T follicular helper cell (primary cell): ENCODE data around the gene IQGAP3.
"Not testable (repeated sequence)": the region's sequence is repeated elsewhere in the genome, so short reads cannot be mapped to it uniquely, and the experiment has no call there.

ENCODE experiments used
- DNase-seq: peaks from one replicate; pipeline ENCODE4 v3.0.0-alpha.2; 2020; ENCODE audit warnings: low read depth

IQGAP3 gene

DNA sequence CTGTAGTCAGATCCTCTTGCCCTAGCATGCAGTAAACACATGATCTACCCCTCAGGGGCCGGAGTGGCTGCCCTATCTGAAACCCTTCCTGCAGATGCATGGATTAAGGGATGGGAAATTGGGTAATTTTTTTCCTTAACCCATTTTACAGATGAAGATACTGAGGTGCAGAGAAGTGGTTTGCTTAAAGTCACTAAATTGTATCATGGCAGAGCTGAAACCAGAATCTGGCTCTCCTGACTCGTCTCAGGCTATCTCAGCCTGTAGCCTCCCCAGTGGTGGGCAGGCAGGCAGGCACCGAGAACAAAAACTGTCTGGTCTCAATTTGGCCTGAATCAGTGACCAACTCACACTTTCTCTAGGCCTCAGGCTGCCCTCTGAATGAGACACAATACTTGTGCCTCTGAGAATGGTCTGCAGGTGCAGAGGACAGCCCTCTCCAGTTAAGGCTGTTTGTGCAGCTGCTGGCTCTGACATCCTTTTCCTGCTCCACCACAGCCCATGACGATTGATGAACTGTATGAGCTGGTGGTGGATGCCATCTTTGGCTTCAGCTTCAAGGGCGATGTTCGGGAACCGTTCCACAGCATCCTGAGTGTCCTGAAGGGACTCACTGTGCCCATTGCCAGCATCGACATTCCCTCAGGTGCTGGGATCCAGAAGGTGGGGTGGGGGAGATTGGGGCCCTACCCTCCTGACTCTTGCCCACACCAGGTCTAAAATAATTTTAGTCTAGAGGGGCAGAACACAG is 20.7 kb upstream of the IQGAP3 start:
- DNase-seq: no peak

DNA sequence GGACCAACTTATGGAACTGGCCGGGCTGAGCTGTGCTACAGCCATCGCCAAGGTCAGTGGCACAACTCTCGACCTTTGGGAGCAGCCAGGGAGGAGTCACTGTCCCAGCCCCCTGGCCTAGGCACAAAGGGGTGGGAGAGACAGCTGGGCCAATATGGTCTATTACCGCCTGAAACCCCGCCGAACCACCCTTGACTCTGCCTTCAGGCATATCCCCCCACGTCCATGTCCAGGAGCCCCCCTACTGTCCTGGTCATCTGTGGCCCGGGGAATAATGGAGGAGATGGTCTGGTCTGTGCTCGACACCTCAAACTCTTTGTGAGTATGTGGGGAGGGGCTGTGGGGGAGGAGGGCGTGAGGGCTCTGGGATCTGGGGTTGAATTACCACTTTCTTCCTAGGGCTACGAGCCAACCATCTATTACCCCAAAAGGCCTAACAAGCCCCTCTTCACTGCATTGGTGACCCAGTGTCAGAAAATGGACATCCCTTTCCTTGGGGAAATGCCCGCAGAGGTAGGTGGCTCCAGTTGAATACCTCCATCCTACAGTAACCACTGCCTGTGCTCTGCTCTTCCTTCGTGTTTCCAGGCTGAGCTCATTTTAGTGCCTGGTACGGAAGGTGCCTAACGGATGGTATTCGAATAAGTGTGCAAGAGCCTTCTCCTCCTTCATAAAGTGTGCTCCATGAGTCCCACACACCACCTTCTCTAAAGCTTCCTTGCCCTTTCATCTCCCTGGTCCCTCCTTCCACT is 20.0 kb upstream of the IQGAP3 start:
- DNase-seq: no peak

DNA sequence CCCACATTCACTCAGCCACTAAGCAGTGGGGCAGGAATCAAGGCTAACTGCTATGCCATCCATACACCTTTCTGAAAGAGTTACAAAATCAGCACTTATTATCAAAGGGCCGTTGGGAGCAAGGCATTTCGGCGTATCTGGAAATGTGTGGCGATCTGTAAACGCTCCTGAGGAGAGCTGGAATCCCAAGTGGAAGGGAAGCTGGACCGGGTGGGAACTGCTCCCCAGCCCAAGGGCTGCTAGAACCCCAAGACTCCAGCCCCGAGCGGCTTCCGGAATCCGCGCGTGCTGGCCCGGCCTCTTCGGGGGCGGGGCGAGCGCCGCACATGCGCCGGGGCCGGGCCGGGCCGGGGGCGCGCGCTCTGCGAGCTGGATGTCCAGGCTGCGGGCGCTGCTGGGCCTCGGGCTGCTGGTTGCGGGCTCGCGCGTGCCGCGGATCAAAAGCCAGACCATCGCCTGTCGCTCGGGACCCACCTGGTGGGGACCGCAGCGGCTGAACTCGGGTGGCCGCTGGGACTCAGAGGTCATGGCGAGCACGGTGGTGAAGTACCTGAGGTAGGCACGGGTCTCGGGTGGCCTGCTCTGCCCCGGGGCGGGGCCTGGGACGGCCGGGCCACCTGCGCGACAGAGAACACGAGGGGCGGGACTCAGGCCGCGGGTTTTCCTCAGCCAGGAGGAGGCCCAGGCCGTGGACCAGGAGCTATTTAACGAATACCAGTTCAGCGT is 19.2 kb upstream of the IQGAP3 start, which contains the start of gene NAXE:
NAXE (plus strand) TSS at position 345 of the 726 bp plus-strand sequence; CDS start at position 374, 29 bp downstream.
- peak; percentile 51 for DNase-seq

DNA sequence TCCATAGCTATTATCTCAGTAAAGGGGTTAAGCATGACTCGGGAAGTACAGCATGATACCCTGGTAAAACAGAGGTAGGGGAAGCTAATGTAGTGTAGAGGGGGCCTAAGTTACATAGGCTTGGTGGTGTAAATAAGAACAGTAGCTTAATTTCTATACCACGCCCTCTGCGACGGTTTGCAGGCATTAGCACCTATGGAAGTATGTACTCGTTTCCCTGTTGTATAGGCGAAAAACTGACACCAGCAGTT is 18.7 kb upstream of the IQGAP3 start:
- no peak for DNase-seq

DNA sequence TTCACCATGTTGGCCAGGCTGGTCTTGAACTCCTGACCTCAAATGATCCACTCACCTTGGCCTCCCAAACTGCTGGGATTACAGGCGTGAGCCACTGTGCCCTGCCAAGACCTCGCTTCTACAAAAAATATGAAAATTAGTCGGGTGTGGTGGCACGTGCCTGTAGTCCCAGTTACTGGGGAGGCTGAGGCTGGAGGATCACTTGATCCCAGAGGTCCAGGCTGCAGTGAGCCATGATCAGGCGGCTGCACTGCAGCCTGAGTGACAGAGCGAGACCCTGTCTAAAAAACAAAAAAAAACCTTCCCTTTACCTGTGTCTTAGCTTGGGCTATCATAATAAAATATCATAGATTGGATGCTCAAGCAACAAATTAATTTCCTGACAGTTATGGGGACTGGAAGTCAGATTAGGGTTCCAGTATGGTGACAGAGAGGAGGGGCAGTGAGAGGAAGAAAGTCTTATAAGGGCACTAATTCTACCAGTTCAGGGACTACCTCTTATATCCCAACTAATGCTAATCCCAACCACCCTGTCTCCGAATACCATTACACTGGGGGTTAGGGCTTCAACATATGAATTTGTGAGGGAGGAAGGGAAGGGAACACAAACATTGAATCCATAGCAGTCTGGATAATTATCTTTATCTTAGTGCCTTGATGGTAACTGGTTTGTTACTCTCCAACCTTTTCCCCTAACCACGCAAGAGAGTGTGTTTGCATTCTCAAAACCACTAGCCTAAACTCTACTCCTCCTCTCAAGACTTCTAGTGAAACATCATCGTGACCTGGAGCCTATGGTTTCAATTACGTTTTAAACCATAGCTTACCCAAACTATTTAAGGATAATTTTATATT is 18.2 kb upstream of the IQGAP3 start:
- DNase-seq: no peak

DNA sequence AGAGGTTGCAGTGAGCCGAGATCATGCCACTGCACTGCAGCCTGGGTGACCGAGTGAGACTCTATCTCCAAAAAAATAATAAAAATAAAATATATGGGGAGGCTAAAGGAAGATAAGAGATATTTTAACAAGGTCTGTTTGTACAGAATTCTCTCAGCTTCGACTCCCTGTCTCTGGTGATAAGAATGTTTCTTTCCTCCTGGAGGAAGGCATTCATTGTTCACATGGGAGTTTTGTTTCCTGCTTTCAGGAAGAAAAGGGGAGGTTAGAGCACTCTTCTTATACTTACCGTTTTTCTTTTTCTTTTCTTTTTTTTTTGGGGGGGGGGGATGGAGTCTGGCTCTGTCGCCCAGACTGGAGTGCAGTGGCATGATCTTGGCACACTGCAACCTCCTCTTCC is 17.2 kb upstream of the IQGAP3 start:
- no peak for DNase-seq

DNA sequence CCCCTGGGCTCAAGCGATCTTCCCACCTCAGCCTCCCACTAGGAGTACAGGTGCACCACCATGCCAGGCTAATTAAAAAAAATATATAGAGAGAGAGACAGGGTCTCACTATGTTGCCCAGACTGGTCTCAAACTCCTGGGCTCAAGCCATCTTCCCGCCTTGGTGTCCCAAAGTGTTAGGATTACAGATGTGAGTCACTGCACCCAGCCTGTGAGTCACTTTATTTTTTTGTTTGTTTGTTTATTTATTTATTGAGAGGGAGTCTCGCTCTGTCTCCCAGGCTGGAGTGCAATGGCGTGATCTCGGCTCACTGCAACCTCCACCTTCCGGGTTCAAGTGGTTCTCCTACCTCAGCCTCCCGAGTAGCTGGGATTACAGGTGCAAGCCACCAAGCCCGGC is 15.6 kb upstream of the IQGAP3 start:
- DNase-seq: not testable (repeated sequence)

DNA sequence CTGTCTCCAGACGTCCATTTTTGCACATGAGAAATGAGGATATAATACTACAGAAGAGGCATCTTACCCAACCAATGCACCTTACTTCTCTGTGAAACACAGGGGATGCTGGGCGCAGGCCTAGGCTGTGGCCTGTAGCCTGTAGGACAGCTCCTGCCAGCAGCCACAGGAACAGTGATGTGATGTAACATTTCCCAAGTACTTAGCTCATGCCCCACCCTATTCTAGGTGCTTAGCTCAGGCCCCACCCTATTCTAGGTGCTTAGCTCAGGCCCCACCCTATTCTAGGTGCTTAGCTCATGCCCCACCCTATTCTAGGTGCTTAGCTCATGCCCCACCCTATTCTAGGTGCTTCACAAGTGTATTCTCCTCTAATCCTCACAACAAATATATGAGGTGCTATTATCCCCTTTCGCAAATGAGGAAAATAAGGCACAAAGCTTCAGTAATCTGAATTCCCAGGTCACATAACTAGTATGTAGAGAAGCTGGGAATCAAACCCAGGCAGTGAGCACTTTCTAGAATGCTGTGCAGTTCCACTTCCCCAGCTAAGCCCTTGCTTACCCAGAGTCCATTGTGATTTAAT is 14.6 kb upstream of the IQGAP3 start:
- no peak for DNase-seq

DNA sequence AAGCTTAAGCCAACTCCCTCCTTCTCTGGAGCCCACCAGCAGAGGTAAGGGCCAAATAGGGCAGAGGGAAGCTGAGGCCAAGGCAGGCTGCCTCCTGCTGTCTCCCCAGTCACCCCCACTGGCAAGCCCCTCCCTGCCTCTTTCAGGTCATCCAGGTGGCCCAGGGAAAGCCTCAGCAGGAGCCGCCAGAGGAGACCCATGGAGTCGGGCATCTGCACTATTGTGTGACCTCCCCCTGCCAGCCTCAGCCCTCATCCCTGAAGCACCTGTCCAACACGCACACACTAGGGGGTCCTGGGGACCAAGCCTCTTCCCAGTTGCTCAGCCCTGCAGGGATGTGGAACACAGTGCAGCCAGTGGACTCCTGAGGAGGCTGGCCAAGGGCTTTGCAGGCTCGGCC is 14.0 kb upstream of the IQGAP3 start:
- DNase-seq: no peak

DNA sequence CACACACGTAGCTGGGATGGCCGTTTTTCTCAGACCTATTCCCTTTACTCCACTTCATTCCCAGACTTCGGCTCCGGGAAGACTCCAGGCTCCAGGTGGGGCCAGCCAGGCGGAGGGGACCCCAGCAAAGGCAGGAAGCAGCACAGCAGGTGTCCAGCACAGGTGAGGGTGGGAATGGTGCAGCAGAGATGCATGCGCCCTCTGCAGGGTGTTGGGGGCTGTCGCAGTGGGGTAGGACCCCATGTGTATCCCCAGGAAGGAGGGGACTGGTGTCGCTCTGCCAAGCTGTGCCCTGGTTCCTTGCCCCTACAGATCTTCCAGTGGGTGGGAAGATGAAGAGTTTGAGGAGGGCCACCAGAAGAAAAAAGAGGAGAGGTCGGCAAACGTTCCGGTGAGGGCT is 12.4 kb upstream of the IQGAP3 start:
- DNase-seq: no peak

DNA sequence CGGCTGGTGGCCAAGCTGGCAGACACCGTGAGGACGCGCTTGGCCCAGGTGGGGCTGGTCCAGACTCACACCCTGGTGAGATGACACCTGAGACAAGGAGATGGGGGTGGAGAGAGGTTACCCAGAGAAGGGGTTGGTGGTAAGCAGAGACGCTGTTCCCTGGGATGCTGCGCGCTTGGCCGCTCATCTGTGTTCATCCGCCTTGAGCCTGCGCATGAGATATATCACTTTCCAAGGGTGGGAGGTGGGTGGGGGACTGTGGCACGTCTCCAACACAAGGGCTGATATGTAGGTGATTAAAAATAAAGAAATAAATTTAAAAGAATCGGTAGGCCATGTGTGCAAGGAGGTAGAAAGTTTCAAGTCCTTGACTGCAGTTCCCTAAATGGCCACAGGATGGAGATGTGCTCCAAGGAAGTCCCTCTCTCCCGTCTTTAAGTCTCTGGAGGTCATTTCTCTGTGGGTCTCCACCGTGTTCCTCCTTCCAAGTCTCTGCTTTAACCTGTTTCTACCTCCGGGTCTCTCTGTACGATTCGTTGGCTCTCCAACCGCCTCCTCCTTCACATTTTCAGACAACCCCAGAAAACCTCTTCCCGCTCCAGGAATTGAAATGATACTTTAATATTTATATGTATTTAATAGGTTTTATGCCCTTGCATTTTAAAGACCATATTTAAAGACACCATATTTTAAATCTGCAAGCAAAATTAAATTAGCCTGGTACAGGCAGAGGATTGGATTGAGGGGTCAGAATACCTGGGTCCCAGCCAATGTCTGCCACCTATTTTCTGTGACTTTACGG is 11.7 kb upstream of the IQGAP3 start:
- peak; percentile 67 for DNase-seq

DNA sequence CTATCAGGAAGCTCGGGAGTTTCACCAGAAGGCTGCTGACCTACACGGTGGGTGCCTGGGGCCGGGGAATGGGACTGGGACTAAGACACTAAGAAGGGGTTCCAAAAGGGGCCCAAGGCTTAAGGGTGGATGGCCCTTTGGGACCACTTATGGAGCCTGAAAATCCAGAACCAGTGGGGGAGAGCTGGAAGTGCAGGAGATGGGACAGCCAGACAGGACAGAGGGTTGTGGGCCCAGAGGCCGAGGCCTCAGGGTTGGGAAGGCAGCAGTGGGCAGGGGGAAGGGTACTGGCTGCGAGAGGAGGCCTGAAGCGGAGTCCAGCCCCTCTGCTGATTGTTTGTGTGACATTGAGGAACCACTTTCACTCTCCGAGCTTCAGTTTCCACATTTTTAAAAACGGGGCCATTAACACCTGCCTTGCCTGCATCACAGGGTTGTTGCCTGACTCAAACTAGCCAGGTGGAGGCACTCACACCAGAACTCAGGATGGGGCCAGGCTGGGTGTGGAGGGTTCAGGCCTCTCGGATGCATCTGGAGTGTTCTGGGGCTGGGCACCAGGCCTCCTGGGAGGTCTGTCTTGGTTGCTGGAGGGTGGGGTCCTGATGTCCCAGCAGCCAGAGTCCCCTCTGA is 10.1 kb upstream of the IQGAP3 start:
- DNase-seq: no peak

DNA sequence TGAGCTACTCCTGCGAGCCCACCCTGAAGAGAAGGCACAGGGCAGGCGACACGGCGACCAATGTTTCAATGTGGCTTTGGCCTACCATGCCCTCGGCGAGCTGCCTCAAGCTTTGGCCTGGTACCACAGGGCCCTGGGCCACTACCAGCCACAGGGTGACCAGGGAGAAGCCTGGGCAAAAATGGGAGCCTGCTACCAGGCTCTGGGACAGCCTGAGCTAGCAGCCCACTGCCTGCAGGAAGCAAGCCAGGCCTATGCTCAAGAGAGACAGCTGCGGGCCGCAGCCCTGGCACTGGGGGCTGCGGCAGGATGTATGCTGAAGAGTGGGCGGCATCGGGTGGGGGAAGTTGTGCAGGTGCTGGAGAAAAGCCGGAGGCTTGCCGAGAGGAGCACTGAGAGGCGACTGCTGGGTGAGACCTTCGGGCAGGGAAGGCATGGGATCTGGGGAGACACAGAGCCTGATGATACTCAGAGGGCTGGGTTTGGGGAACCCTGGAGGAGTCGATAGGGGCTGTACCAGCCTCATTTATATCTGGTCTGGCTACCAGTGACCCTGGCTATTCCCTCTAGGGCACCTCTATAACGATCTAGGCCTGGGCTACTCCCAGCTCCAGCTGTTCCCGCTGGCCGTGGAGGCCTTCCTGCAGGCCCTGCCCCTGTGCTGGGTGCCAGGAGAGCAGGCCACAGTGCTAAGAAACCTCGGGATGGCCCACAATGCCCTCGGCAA is 9.5 kb upstream of the IQGAP3 start:
- no peak for DNase-seq

DNA sequence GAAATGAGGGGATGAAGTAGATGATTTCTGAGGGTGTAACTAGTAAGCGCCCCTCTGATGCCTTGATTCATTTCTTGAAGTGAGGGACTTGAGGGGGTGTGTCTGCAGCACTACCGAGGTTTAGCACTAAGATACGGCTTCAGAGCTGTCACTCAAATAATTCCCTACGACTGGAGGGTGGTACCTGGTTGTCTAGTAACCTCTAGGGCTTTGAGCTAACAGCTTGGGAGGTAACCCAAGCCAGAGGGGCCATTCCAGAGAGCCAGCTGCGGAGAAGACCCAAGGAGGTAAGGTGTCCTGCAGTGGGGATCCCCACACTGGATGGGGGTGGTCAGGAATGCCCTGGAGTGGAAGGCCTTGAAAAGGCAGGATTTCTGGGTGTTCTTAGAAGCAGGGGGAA is 7.1 kb upstream of the IQGAP3 start, which contains the start of gene TTC24:
TTC24 (plus strand) TSS at position 252 of the 400 bp plus-strand sequence. CDS start 1,642 bp downstream, outside the sequence.
- no peak for DNase-seq

DNA sequence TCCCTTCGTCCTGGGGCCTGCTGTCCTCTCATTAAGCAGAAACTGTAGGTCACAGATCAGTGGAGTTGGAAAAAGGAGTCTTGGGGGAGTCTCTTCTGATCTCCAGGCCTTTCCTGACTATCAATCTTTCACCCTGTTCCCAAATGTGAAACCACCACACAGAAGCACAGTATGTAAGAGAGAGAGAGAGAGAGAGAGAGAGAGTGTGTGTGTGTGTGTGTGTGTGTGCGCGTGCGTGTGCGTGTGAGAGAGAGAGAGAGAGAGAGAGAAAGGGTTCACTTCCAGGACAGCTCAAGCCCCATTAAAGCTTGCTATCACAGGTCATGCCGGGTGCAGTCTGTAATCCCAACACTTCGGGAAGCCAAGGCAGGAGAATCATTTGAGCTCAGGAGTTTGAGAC is 5.7 kb upstream of the IQGAP3 start:
- no peak for DNase-seq

DNA sequence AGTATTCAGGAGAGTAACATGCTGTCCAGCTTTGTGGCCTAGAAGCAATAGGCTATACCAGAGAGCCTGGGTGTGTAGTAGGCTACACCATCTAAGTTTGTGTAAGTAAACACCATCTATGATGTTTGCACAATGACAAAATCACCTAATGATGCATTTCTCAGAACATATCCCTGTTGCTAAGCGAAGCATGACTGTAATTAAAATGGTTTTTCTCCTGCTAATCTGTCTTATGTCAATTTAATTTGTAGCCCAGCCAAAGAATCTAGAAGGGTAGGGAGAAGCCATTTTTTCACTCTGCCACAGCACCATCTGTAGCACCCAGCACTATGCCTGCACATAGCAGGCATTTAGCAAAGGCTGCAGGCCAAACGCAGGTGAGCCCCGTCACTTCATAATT is 5.2 kb upstream of the IQGAP3 start:
- DNase-seq: no peak

DNA sequence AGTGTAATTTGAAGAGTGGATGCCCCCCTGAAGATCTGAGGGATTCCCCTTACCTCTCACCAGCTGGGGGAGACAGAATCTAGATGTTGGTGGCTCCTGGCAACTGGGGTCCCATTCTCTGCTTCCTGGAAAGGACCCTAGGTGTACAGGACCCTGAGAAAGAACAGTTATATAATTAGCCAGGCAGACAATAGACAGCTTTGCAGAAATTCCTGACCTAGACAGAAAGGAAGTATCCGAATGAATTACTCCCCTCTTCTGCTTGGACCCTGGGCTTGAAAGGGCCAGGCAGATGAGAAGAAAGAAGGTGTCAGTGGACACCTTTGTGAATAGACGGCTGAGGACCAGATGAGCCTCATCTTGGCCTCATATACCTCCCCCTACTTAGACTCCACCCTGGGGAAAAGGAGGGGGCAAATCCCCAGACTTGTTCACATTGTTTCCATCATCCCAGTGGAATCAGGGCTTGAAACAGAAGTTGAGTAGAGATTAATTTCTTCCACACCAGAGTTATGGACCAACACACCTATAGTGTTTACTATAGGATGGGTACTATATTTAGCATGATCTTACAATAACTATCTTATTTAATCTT is 1.8 kb upstream of the IQGAP3 start:
- DNase-seq: no peak

DNA sequence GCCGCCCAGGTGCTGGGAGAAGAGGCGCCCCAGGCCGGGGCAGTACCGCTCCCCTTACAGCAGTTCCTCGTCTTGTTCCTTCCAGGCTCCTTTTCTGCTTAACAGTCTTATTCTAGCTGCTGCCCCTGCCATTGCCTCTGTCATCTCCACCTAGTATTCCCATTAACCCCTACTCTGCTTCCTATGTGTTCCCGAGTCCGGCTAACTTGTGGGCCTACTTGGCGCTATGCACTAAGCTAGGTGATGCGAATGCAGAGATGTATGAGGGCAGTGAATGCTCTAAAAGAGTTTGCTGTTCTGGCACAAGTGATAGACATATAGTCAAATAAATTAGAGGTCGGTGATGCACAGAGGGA is 276 bp upstream of the IQGAP3 start:
- DNase-seq: no peak

DNA sequence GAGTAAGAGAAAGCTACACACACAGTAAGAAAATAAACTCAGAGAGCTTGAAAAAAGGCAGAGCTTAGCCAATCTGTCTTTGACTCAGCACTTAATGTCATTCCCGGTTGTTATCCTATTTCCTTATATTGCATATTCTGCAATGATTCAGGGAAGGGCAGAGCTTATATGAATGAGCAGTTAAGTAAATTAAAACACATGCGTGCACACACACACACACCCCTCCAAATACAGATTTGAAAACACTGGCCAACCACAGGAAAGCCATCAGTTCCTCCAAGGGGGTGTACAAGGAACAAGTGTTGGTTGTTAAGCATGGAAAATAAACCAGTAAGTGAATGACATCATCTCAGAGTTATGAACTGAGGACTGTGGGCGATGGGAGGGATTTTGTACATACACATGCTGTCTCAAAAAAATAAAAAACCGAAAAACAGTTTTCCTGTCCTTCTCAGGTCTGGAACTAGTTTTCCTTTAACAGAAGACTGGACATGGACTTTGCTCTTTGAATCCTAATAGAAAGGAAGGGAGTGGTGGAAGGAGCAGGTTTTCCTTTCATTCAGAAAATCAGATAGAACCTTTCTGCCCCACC is 1.0 kb downstream of the IQGAP3 start:
- no peak for DNase-seq
